IMR-90 (cell line): Measurements from ENCODE around the gene RHBDD1. TPM values are rescaled to one million over a fixed set of nuclear protein-coding genes. Genes with fewer than 3 reads are reported as not detected.

Source experiments
- ATAC-seq: fragments of 200-7000 bp; cut with Tn5 transposase; 2 replicates; pipeline ENCODE4 v1.9.1; 2020; ENCODE audit warnings: low read depth, mild to moderate bottlenecking, moderate library complexity
- BruUV-seq: library from RNA; stranded (reverse); fragments of 400-500 nt; replicated peaks from 2 replicates; lab custom pipeline; 2021; lab: Mats Ljungman, UMichigan
- CTCF ChIA-PET: fragments of 300-600 bp; formaldehyde crosslinking; extraction: SDS; loops from one replicate; lab custom pipeline; 2021; ENCODE audit warnings: antibody characterized with exemption; lab: Yijun Ruan, JAX
- POLR2A ChIA-PET: fragments of 300-600 bp; sonication (Branson Sonifier 250); formaldehyde crosslinking; loops from one replicate; lab custom pipeline; 2022; ENCODE audit warnings: antibody characterized with exemption; ENCODE audit not compliant: unreplicated experiment; lab: Charles Lee
- DNase-seq: peaks from one replicate; pipeline ENCODE4 v3.0.0; 2013
- H2AFZ ChIP-seq: replicated peaks from 2 replicates; pipeline ENCODE3; 2013; ENCODE audit warnings: low read length, mild to moderate bottlenecking; ENCODE audit not compliant: poor library complexity
- H2AK5ac ChIP-seq: 2 replicates; pipeline ENCODE4 v1.6.1; 2013; ENCODE audit warnings: low read depth, low read length, inconsistent platforms
- H2AK9ac ChIP-seq: replicated peaks from 2 replicates; pipeline ENCODE3; 2013; ENCODE audit warnings: mild to moderate bottlenecking, low read depth, low read length, moderate library complexity; ENCODE audit not compliant: poor library complexity
- H2BK120ac ChIP-seq: 2 replicates; pipeline ENCODE4 v1.6.1; 2013; ENCODE audit warnings: low read depth, low read length, inconsistent platforms
- H2BK15ac ChIP-seq: 3 replicates; pipeline ENCODE4 v1.6.1; 2013; ENCODE audit warnings: low read depth, low read length, inconsistent platforms
- H2BK20ac ChIP-seq: 2 replicates; pipeline ENCODE4 v1.6.1; 2013; ENCODE audit warnings: low read depth, mild to moderate bottlenecking, inconsistent platforms, low read length, moderate library complexity
- H2BK5ac ChIP-seq: 2 replicates; pipeline ENCODE4 v1.6.1; 2013; ENCODE audit warnings: mild to moderate bottlenecking, low read depth, low read length, inconsistent platforms; ENCODE audit not compliant: poor library complexity, severe bottlenecking
- H3K14ac ChIP-seq: replicated peaks from 2 replicates; pipeline ENCODE4 v1.6.1; 2013; ENCODE audit warnings: low read depth, low read length, inconsistent platforms
- H3K18ac ChIP-seq: 2 replicates; pipeline ENCODE4 v1.6.1; 2013; ENCODE audit warnings: low read depth, low read length, control low read depth
- H3K23ac ChIP-seq: 2 replicates; pipeline ENCODE4 v1.6.1; 2013; ENCODE audit warnings: low read depth, low read length, inconsistent platforms
- H3K27ac ChIP-seq: 2 replicates; pipeline ENCODE4 v1.5.1; 2013; ENCODE audit warnings: mild to moderate bottlenecking, control low read depth, low read length; ENCODE audit not compliant: insufficient read depth
- H3K27me3 ChIP-seq: 2 replicates; pipeline ENCODE4 v1.6.1; 2013; ENCODE audit warnings: low read length; ENCODE audit not compliant: control insufficient read depth, insufficient read depth
- H3K36me3 ChIP-seq: 2 replicates; pipeline ENCODE4 v1.6.1; 2013; ENCODE audit warnings: low read length, mixed read lengths; ENCODE audit not compliant: control insufficient read depth, insufficient read depth
- H3K4ac ChIP-seq: 2 replicates; pipeline ENCODE4 v1.6.1; 2013; ENCODE audit warnings: low read depth, low read length, inconsistent platforms
- H3K4me1 ChIP-seq: 2 replicates; pipeline ENCODE4 v1.6.1; 2013; ENCODE audit warnings: low read length, mixed read lengths; ENCODE audit not compliant: control insufficient read depth, insufficient read depth
- H3K4me2 ChIP-seq: 2 replicates; pipeline ENCODE4 v1.6.1; 2013; ENCODE audit warnings: low read depth, mild to moderate bottlenecking, control low read depth, low read length, moderate library complexity
- H3K4me3 ChIP-seq: 2 replicates; pipeline ENCODE4 v1.5.1; 2013; ENCODE audit warnings: low read depth, mild to moderate bottlenecking, control low read depth, low read length, moderate library complexity; ENCODE audit not compliant: insufficient read depth
- H3K56ac ChIP-seq: 2 replicates; pipeline ENCODE4 v1.6.1; 2013; ENCODE audit warnings: low read length, inconsistent platforms; ENCODE audit not compliant: insufficient read depth; ENCODE audit errors: extremely low read depth
- H3K79me1 ChIP-seq, 2 experiments: 2 replicates each; pipeline ENCODE4 v1.6.1; 2013; ENCODE audit warnings: low read length in 2 of 2, inconsistent platforms in 1 of 2, low read depth in 1 of 2
- H3K9ac ChIP-seq: 2 replicates; pipeline ENCODE4 v1.6.1; 2013; ENCODE audit warnings: low read depth, low read length, control low read depth
- H3K9me1 ChIP-seq: 2 replicates; pipeline ENCODE4 v1.6.1; 2013; ENCODE audit warnings: low read length, inconsistent platforms; ENCODE audit not compliant: insufficient read depth
- H3K9me3 ChIP-seq: 2 replicates; pipeline ENCODE4 v1.6.1; 2013; ENCODE audit warnings: low read length; ENCODE audit not compliant: control insufficient read depth, insufficient read depth
- H4K20me1 ChIP-seq: 2 replicates; pipeline ENCODE4 v1.6.1; 2013; ENCODE audit warnings: low read length, inconsistent platforms; ENCODE audit not compliant: insufficient read depth
- H4K5ac ChIP-seq: 2 replicates; pipeline ENCODE4 v1.6.1; 2013; ENCODE audit warnings: mild to moderate bottlenecking, low read depth, low read length, control low read depth
- H4K8ac ChIP-seq, 2 experiments: 2 replicates each; pipeline ENCODE4 v1.6.1; 2013; ENCODE audit warnings: low read depth in 2 of 2, low read length in 2 of 2, control low read depth in 1 of 2, inconsistent platforms in 1 of 2
- H4K91ac ChIP-seq: 2 replicates; pipeline ENCODE4 v1.6.1; 2013; ENCODE audit warnings: low read depth, low read length, inconsistent platforms; ENCODE audit not compliant: insufficient read depth
- BHLHE40 ChIP-seq: fragments of 150-350 bp; IDR thresholded peaks from 2 replicates; pipeline ENCODE4 v1.6.1; 2016; ENCODE audit warnings: mild to moderate bottlenecking, low read depth, low read length
- FOS ChIP-seq: fragments of 150-350 bp; IDR thresholded peaks from 2 replicates; pipeline ENCODE4 v1.6.1; 2016; ENCODE audit warnings: low read depth, low read length
- MAFK ChIP-seq: IDR thresholded peaks from 2 replicates; pipeline ENCODE4 v1.6.1; 2012; ENCODE audit warnings: low read depth, low read length, improper control_type of control experiment
- MAZ ChIP-seq: IDR thresholded peaks from 2 replicates; pipeline ENCODE4 v1.6.1; 2012; ENCODE audit warnings: low read depth, mild to moderate bottlenecking, low read length, improper control_type of control experiment, moderate library complexity, borderline replicate concordance
- NFE2L2 ChIP-seq: fragments of 150-350 bp; IDR thresholded peaks from 2 replicates; pipeline ENCODE4 v1.6.1; 2016; ENCODE audit warnings: low read depth, mild to moderate bottlenecking, low read length
- POLR2A ChIP-seq: IDR thresholded peaks from 2 replicates; pipeline ENCODE4 v1.6.1; 2012; ENCODE audit warnings: mild to moderate bottlenecking, low read depth, low read length
- RAD21 ChIP-seq: IDR thresholded peaks from 2 replicates; pipeline ENCODE4 v1.6.1; 2012; ENCODE audit warnings: low read length, improper control_type of control experiment
- RCOR1 ChIP-seq: IDR thresholded peaks from 2 replicates; pipeline ENCODE4 v1.6.1; 2012; ENCODE audit warnings: mild to moderate bottlenecking, low read length, improper control_type of control experiment; ENCODE audit not compliant: insufficient replicate concordance
- RFX5 ChIP-seq: IDR thresholded peaks from 2 replicates; pipeline ENCODE4 v1.8.0; 2012; ENCODE audit warnings: low read depth, mild to moderate bottlenecking, low read length, moderate library complexity
- SMC3 ChIP-seq: fragments of 150-350 bp; IDR thresholded peaks from 2 replicates; pipeline ENCODE4 v1.6.1; 2016; ENCODE audit warnings: low read depth, mild to moderate bottlenecking, antibody characterized with exemption, low read length, moderate library complexity
- WGBS, 2 experiments: methylation state at CpG; one replicate each; pipeline versions ENCODE4 v1.1.5 to v1.1.7; 2013; ENCODE audit warnings: missing lambda C conversion rate in 2 of 2; ENCODE audit not compliant: insufficient read length in 1 of 2; ENCODE audit errors: extremely low coverage in 2 of 2; 5-methylcytosine and 5-hydroxymethylcytosine counted together
- dilution Hi-C: fragments of 300-500 bp; cut with HindIII; formaldehyde crosslinking; loops from one replicate; pipeline ENCODE4 v1.14.3; 2018; ENCODE audit warnings: low sequenced_read_pairs; ENCODE audit not compliant: unreplicated experiment
- in situ Hi-C: fragments of 300-500 bp; cut with MboI; formaldehyde crosslinking; loops from 3 replicates; pipeline ENCODE4 v1.14.3; 2019; ENCODE audit warnings: low sequenced_read_pairs, inconsistent platforms, mixed read lengths
- intact Hi-C: fragments of 100-400 bp; cut with micrococcal nuclease; formaldehyde crosslinking; loops from 2 replicates; pipeline ENCODE4 v1.10.0; 2022
- polyA plus RNA-seq, 3 experiments: library from polyadenylated mRNA; depleted of rRNA; stranded (reverse); fragments of >200 nt; gene quantifications; 2 replicates each; pipeline ENCODE4 v1.2.3, GENCODE V29; 2012; ENCODE audit warnings: low replicate concordance in 1 of 3
- total RNA-seq: library from RNA; depleted of rRNA; stranded (reverse); fragments of >200 nt; gene quantifications from 2 replicates; pipeline ENCODE4 v1.2.3, GENCODE V29; 2012
- TF ChIP-seq, protein P1 (sequence below): conservative IDR thresholded peaks from 2 replicates; pipeline ENCODE4 v1.5.1; 2012; ENCODE audit warnings: mild to moderate bottlenecking, low read depth, low read length, improper control_type of control experiment
- TF ChIP-seq, protein P2 (sequence below): fragments of 150-350 bp; IDR thresholded peaks from 2 replicates; pipeline ENCODE4 v1.6.1; 2017; ENCODE audit warnings: mild to moderate bottlenecking, antibody characterized with exemption, low read length, low read depth

RHBDD1 gene
- total and polyA plus RNA-seq, 2 of the 4 experiments (the other 2 are of a cell fraction): 9.7 to 14.0 TPM

DNA sequence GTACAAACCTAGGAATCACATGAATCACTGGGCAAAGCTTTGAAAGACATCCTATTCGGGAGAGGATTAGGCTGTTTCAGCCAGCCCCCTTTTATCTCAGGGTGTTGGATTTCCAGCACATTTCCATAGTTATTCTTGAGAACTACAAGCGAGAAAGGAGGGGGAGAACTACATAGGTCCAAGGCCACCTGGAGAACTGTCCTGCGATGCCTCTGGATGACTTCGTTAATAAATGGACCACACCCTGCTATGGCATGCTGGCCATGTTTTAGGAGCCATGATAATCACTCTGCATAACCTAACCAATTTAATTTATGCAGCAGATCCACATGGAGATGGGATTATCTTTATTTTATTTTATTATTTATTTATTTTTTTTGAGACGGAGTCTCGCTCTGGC lies 29.9 kb downstream of the RHBDD1 start:
- dilution Hi-C loops (no loop called here), in situ Hi-C loops (no loop called here)
- no peak for TF ChIP-seq FOS
- no peak for TF ChIP-seq POLR2A
- TF ChIP-seq RAD21: no peak
- TF ChIP-seq SMC3: no peak
- no peak for TF ChIP-seq NFE2L2
- TF ChIP-seq RCOR1: no peak
- TF ChIP-seq, protein P1, sequence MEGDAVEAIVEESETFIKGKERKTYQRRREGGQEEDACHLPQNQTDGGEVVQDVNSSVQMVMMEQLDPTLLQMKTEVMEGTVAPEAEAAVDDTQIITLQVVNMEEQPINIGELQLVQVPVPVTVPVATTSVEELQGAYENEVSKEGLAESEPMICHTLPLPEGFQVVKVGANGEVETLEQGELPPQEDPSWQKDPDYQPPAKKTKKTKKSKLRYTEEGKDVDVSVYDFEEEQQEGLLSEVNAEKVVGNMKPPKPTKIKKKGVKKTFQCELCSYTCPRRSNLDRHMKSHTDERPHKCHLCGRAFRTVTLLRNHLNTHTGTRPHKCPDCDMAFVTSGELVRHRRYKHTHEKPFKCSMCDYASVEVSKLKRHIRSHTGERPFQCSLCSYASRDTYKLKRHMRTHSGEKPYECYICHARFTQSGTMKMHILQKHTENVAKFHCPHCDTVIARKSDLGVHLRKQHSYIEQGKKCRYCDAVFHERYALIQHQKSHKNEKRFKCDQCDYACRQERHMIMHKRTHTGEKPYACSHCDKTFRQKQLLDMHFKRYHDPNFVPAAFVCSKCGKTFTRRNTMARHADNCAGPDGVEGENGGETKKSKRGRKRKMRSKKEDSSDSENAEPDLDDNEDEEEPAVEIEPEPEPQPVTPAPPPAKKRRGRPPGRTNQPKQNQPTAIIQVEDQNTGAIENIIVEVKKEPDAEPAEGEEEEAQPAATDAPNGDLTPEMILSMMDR: no peak
- TF ChIP-seq, protein P2, sequence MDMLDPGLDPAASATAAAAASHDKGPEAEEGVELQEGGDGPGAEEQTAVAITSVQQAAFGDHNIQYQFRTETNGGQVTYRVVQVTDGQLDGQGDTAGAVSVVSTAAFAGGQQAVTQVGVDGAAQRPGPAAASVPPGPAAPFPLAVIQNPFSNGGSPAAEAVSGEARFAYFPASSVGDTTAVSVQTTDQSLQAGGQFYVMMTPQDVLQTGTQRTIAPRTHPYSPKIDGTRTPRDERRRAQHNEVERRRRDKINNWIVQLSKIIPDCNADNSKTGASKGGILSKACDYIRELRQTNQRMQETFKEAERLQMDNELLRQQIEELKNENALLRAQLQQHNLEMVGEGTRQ: no peak
- no peak for TF ChIP-seq BHLHE40
- TF ChIP-seq RFX5: no peak
- TF ChIP-seq MAFK: no peak
- no peak for TF ChIP-seq MAZ

More for the DNA sequence above, 29.9 kb downstream of the RHBDD1 start:
- no peak overlapping the region for H2BK20ac ChIP-seq
- CTCF ChIA-PET: no interaction called here
- no peak overlapping the region for H3K14ac ChIP-seq
- peak overlapping the region; percentile 17 for H2AK9ac ChIP-seq
- no peaks in the 10 kb centered on the region for H3K27me3 ChIP-seq
- H3K4me3 ChIP-seq: no peak overlapping the region
- DNase-seq: no peak
- peaks cover 6% of the 10 kb centered on the region for H3K36me3 ChIP-seq
- H4K8ac ChIP-seq: no peak overlapping the region
- peaks cover 2% of the 10 kb centered on the region; the same call in 1 of the 2 replicates for H3K4me1 ChIP-seq
- WGBS, 2 experiments: no CpG with 5 or more reads among the region's 6 CpGs
- H3K9me1 ChIP-seq: peaks cover 8% of the 10 kb centered on the region; the same call in 1 of the 2 replicates
- peaks cover 4 to 13% of the 10 kb centered on the region in 2 experiments; a peak in 2 of 4 replicates for H3K79me1 ChIP-seq
- no peak for ATAC-seq
- H2BK120ac ChIP-seq: no peak overlapping the region
- POLR2A ChIA-PET: no interaction called here
- no peak overlapping the region for H2AFZ ChIP-seq
- H4K20me1 ChIP-seq: no peaks in the 10 kb centered on the region
- H4K91ac ChIP-seq: no peak overlapping the region
- no peak overlapping the region for H3K4me2 ChIP-seq
- intact Hi-C loops: no loop called here
- no peak overlapping the region for H3K56ac ChIP-seq
- no TSS peak for BruUV-seq
- no peak overlapping the region for H3K23ac ChIP-seq
- no peak overlapping the region for H3K27ac ChIP-seq
- no peak overlapping the region for H2BK5ac ChIP-seq
- no peak overlapping the region for H2AK5ac ChIP-seq
- H4K5ac ChIP-seq: no peak overlapping the region
- H2BK15ac ChIP-seq: no peak overlapping the region
- no peak overlapping the region for H3K9ac ChIP-seq
- H3K18ac ChIP-seq: no peak overlapping the region
- no peak overlapping the region for H3K4ac ChIP-seq
- no peaks in the 10 kb centered on the region for H3K9me3 ChIP-seq
